Measurements from ENCODE around the gene CACNA1G.

GRCh38 chr17:50538549-50539410, 21.7 kb upstream of the CACNA1G start:
- TF ChIP-seq POLR2AphosphoS5 (IDR thresholded peaks at IDR 0.05; ENCODE audit: low read depth, low read length) (no peak), SIN3A (IDR thresholded peaks at IDR 0.05; ENCODE audit: borderline replicate concordance, insufficient read depth, low read length) (no peak), TAF1 (IDR thresholded peaks at IDR 0.05; ENCODE audit: borderline replicate concordance, insufficient read depth, low read length) (no peak), REST (IDR thresholded peaks at IDR 0.05; ENCODE audit: insufficient read depth in 1 of 2, low read depth in 2 of 2, low read length in 2 of 2) (no peak)

All from PFSK-1 (cell line).